SK-N-SH (cell line): ENCODE measurements around the gene RNGTT. TPM values are rescaled to one million over a fixed set of nuclear protein-coding genes. Genes with fewer than 3 reads are reported as not detected.

Source experiments
- CTCF ChIA-PET: fragments of 300-600, 350-600 bp; formaldehyde crosslinking; extraction: SDS; loops from one replicate; lab custom pipeline; 2021; lab: Yijun Ruan, JAX
- POLR2A ChIA-PET: fragments of 350-600 bp; sonication (Branson Sonifier 250); formaldehyde crosslinking; extraction: SDS; loops from one replicate; lab custom pipeline; 2020; ENCODE audit warnings: antibody characterized with exemption, inconsistent platforms; lab: Yijun Ruan, JAX
- DNase-seq: peaks from one replicate; pipeline ENCODE4 v3.0.0; 2012
- H2AFZ ChIP-seq: fragments of 200-600 bp; sonication (generic); 2 replicates; pipeline ENCODE4 v1.8.1; 2016; ENCODE audit warnings: antibody characterized with exemption, mild to moderate bottlenecking, low read depth
- H3F3A ChIP-seq: fragments of 200-600 bp; sonication (generic); replicated peaks from 2 replicates; pipeline ENCODE3; 2016; ENCODE audit warnings: antibody characterized with exemption, mild to moderate bottlenecking; ENCODE audit not compliant: insufficient read depth
- H3K27ac ChIP-seq, 2 experiments: fragments of 200-500 bp in 1 of 2; fragments of 200-600 bp in 1 of 2; sonication (Bioruptor generic) in 1 of 2; sonication (generic), shearing (Covaris generic) in 1 of 2; 2 replicates each; pipeline versions ENCODE4 v1.5.1 to v1.6.1; 2014 to 2016; ENCODE audit warnings: low read depth in 2 of 2, inconsistent platforms in 1 of 2, low read length in 1 of 2, mild to moderate bottlenecking in 1 of 2, mixed read lengths in 1 of 2
- H3K27me3 ChIP-seq: fragments of 200-600 bp; sonication (generic), shearing (Covaris generic); 2 replicates; pipeline ENCODE4 v1.6.1; 2016; ENCODE audit warnings: mixed run types; ENCODE audit not compliant: insufficient read depth
- H3K36me3 ChIP-seq, 2 experiments: fragments of 200-500 bp in 1 of 2; fragments of 200-600 bp in 1 of 2; sonication (Bioruptor generic) in 1 of 2; sonication (generic) in 1 of 2; replicated peaks in 1 of 2; 2 replicates each; pipeline versions ENCODE3 to v1.5.1; 2014 to 2016; ENCODE audit warnings: low read length in 1 of 2, mild to moderate bottlenecking in 1 of 2; ENCODE audit not compliant: insufficient read depth in 2 of 2, control insufficient read depth in 1 of 2
- H3K4me1 ChIP-seq, 2 experiments: fragments of 200-500 bp in 1 of 2; fragments of 200-600 bp in 1 of 2; sonication (Bioruptor generic) in 1 of 2; sonication (generic), shearing (Covaris generic) in 1 of 2; 2 replicates each; pipeline versions ENCODE4 v1.5.1 to v1.6.1; 2014 to 2016; ENCODE audit warnings: low read depth in 1 of 2, low read length in 1 of 2, mixed run types in 1 of 2; ENCODE audit not compliant: insufficient read depth in 2 of 2, control insufficient read depth in 1 of 2
- H3K4me2 ChIP-seq: fragments of 200-600 bp; sonication (generic), shearing (Covaris generic); 2 replicates; pipeline ENCODE4 v1.6.1; 2017; ENCODE audit warnings: mixed run types
- H3K4me3 ChIP-seq, 2 experiments: fragments of 200-500 bp in 1 of 2; fragments of 200-600 bp in 1 of 2; sonication (Bioruptor generic) in 1 of 2; sonication (generic), shearing (Covaris generic) in 1 of 2; 2 replicates each; pipeline versions ENCODE4 v1.5.1 to v1.8.1; 2014 to 2016; ENCODE audit warnings: low read depth in 2 of 2, inconsistent platforms in 1 of 2, low read length in 1 of 2, mild to moderate bottlenecking in 1 of 2, mixed read lengths in 1 of 2, moderate library complexity in 1 of 2
- H3K79me2 ChIP-seq: fragments of 200-600 bp; sonication (generic); 2 replicates; pipeline ENCODE4 v1.8.1; 2017; ENCODE audit warnings: mild to moderate bottlenecking; ENCODE audit not compliant: insufficient read depth
- H3K9ac ChIP-seq: fragments of 200-600 bp; sonication (generic); 2 replicates; pipeline ENCODE4 v1.6.1; 2017; ENCODE audit warnings: mixed run types
- H3K9me2 ChIP-seq: fragments of 200-600 bp; sonication (generic); 2 replicates; pipeline ENCODE4 v1.6.1; 2017; ENCODE audit warnings: mixed run types
- H3K9me3 ChIP-seq: fragments of 200-600 bp; sonication (generic); 2 replicates; pipeline ENCODE4 v1.6.1; 2017; ENCODE audit warnings: mixed run types, mild to moderate bottlenecking, moderate library complexity
- H4K20me1 ChIP-seq: fragments of 200-600 bp; sonication (generic); 2 replicates; pipeline ENCODE4 v1.6.1; 2017; ENCODE audit warnings: mild to moderate bottlenecking, mixed run types; ENCODE audit not compliant: insufficient read depth
- CHD2 ChIP-seq: fragments of 150-350 bp; IDR thresholded peaks from 2 replicates; pipeline ENCODE4 v1.6.1; 2018; ENCODE audit warnings: low read length; ENCODE audit not compliant: partially characterized antibody
- ELF1 ChIP-seq: IDR thresholded peaks from 2 replicates; pipeline ENCODE4 v1.4.0; 2012
- EP300 ChIP-seq, 2 experiments: IDR thresholded peaks; 2 replicates each; pipeline versions ENCODE4 v1.4.0 to v1.6.1; 2012; ENCODE audit warnings: borderline replicate concordance in 1 of 2, low read depth in 1 of 2, low read length in 1 of 2
- FOXJ3 ChIP-seq: sonication (generic); formaldehyde crosslinking; IDR thresholded peaks from 2 replicates; pipeline ENCODE4 v1.5.1; 2020; ENCODE audit warnings: mild to moderate bottlenecking, missing genetic modification reagents
- FOXM1 ChIP-seq: IDR thresholded peaks from 2 replicates; pipeline ENCODE4 v1.4.0; 2012; ENCODE audit warnings: low read depth, mild to moderate bottlenecking
- GABPA ChIP-seq: IDR thresholded peaks from 2 replicates; pipeline ENCODE4 v1.4.0; 2012; ENCODE audit warnings: low read depth, mild to moderate bottlenecking
- GATA2 ChIP-seq: sonication (generic); formaldehyde crosslinking; IDR thresholded peaks from 2 replicates; pipeline ENCODE4 v1.5.0; 2020; ENCODE audit warnings: mild to moderate bottlenecking, missing genetic modification reagents
- MEF2A ChIP-seq: IDR thresholded peaks from 2 replicates; pipeline ENCODE4 v1.4.0; 2012; ENCODE audit warnings: low read depth, borderline replicate concordance
- MXI1 ChIP-seq: IDR thresholded peaks from 2 replicates; pipeline ENCODE4 v1.6.1; 2012; ENCODE audit warnings: mild to moderate bottlenecking, low read depth, low read length, improper control_type of control experiment
- NRF1 ChIP-seq: IDR thresholded peaks from 2 replicates; pipeline ENCODE4 v1.6.1; 2012; ENCODE audit warnings: low read depth, mild to moderate bottlenecking, low read length
- POLR2AphosphoS5 ChIP-seq: IDR thresholded peaks from 2 replicates; pipeline ENCODE4 v1.6.1; 2012; ENCODE audit warnings: low read depth, low read length
- RAD21 ChIP-seq: IDR thresholded peaks from 2 replicates; pipeline ENCODE4 v1.6.1; 2012; ENCODE audit warnings: mild to moderate bottlenecking, low read length
- RCOR1 ChIP-seq: fragments of 150-350 bp; IDR thresholded peaks from 2 replicates; pipeline ENCODE4 v1.6.1; 2017; ENCODE audit warnings: antibody characterized with exemption, low read length
- RFX5 ChIP-seq: IDR thresholded peaks from 2 replicates; pipeline ENCODE4 v1.6.1; 2012; ENCODE audit warnings: mild to moderate bottlenecking, improper control_type of control experiment, low read length
- SMC3 ChIP-seq: IDR thresholded peaks from 2 replicates; pipeline ENCODE4 v1.6.1; 2012; ENCODE audit warnings: low read depth, low read length, improper control_type of control experiment
- TEAD4 ChIP-seq: IDR thresholded peaks from 2 replicates; pipeline ENCODE4 v1.4.0; 2012; ENCODE audit warnings: mild to moderate bottlenecking, borderline replicate concordance; ENCODE audit not compliant: insufficient read depth
- WGBS: methylation state at CpG from one replicate; pipeline ENCODE4 v1.1.6; 2017; ENCODE audit warnings: low lambda C conversion rate; 5-methylcytosine and 5-hydroxymethylcytosine counted together
- polyA plus RNA-seq, 3 experiments: library from polyadenylated mRNA; depleted of rRNA; stranded (reverse); fragments of >200 nt; gene quantifications; 2 replicates each; pipeline ENCODE4 v1.2.3, GENCODE V29; 2012
- TF ChIP-seq, protein P1 (sequence below): fragments of 150-350 bp; IDR thresholded peaks from 2 replicates; pipeline ENCODE4 v1.6.1; 2017; ENCODE audit warnings: antibody characterized with exemption, low read length, low read depth, borderline replicate concordance
- TF ChIP-seq, protein P2 (sequence below): fragments of 150-350 bp; IDR thresholded peaks from 2 replicates; pipeline ENCODE4 v1.6.1; 2016; ENCODE audit warnings: mild to moderate bottlenecking, low read depth, low read length
- TF ChIP-seq, protein P3 (sequence below): fragments of 200-600 bp; sonication (generic); IDR thresholded peaks from 2 replicates; pipeline ENCODE4 v1.6.1; 2017; ENCODE audit warnings: antibody characterized with exemption, mild to moderate bottlenecking, moderate library complexity
- TF ChIP-seq, protein P4 (sequence below): IDR thresholded peaks from 2 replicates; pipeline ENCODE4 v1.4.0; 2012; ENCODE audit warnings: low read depth, borderline replicate concordance

The RNGTT gene
- polyA plus RNA-seq, 1 of the 3 experiments (the other 2 are of a cell fraction): 3.3 TPM

DNA sequence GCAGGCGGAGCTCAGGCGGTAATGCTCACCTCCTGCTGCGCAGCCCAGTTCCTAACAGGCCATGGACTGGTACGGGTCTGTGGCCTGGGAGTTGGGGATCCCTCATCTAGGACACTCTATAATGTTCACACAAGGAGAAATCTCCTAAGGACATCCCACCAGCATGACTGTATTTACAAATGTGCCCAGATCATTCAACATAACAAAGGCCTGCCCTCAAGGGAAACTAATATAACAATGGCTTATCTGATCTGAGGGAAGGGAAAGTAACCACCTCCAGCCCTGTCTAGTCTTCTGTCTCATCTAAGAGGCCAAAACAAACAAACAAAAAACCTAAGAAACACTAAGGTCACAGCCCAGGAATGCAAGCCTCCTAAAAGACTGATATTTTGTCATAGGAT, 232.8 kb downstream of the RNGTT start:
- no peak for DNase-seq

More for the DNA sequence above, 232.8 kb downstream of the RNGTT start:
- TF ChIP-seq SMC3 (no peak), NRF1 (no peak), RAD21 (no peak), FOXJ3 (CRISPR knock-in tag) (no peak), CHD2 (no peak), GABPA (no peak), MXI1 (no peak), EP300 (IDR thresholded peaks at IDR 0.05; ENCODE audit: borderline replicate concordance in 1 of 2, low read depth in 1 of 2, low read length in 1 of 2) (no peak), GATA2 (no peak), FOXM1 (no peak), POLR2AphosphoS5 (no peak), TEAD4 (no peak), ELF1 (no peak), RCOR1 (no peak), RFX5 (no peak), MEF2A (no peak)
- TF ChIP-seq, protein P1, sequence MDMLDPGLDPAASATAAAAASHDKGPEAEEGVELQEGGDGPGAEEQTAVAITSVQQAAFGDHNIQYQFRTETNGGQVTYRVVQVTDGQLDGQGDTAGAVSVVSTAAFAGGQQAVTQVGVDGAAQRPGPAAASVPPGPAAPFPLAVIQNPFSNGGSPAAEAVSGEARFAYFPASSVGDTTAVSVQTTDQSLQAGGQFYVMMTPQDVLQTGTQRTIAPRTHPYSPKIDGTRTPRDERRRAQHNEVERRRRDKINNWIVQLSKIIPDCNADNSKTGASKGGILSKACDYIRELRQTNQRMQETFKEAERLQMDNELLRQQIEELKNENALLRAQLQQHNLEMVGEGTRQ: no peak
- TF ChIP-seq, protein P2, sequence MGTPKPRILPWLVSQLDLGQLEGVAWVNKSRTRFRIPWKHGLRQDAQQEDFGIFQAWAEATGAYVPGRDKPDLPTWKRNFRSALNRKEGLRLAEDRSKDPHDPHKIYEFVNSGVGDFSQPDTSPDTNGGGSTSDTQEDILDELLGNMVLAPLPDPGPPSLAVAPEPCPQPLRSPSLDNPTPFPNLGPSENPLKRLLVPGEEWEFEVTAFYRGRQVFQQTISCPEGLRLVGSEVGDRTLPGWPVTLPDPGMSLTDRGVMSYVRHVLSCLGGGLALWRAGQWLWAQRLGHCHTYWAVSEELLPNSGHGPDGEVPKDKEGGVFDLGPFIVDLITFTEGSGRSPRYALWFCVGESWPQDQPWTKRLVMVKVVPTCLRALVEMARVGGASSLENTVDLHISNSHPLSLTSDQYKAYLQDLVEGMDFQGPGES: no peak
- TF ChIP-seq, protein P3, sequence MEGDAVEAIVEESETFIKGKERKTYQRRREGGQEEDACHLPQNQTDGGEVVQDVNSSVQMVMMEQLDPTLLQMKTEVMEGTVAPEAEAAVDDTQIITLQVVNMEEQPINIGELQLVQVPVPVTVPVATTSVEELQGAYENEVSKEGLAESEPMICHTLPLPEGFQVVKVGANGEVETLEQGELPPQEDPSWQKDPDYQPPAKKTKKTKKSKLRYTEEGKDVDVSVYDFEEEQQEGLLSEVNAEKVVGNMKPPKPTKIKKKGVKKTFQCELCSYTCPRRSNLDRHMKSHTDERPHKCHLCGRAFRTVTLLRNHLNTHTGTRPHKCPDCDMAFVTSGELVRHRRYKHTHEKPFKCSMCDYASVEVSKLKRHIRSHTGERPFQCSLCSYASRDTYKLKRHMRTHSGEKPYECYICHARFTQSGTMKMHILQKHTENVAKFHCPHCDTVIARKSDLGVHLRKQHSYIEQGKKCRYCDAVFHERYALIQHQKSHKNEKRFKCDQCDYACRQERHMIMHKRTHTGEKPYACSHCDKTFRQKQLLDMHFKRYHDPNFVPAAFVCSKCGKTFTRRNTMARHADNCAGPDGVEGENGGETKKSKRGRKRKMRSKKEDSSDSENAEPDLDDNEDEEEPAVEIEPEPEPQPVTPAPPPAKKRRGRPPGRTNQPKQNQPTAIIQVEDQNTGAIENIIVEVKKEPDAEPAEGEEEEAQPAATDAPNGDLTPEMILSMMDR: no peak
- TF ChIP-seq, protein P4, sequence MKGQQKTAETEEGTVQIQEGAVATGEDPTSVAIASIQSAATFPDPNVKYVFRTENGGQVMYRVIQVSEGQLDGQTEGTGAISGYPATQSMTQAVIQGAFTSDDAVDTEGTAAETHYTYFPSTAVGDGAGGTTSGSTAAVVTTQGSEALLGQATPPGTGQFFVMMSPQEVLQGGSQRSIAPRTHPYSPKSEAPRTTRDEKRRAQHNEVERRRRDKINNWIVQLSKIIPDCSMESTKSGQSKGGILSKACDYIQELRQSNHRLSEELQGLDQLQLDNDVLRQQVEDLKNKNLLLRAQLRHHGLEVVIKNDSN: no peak
- ChIA-PET CTCF (interaction anchor here (1.1 kb wide), 1 partner anchor 18 kb away, joined by 4 read pairs; no protein-coding TSS in a partner anchor), POLR2A (no interaction called here)
- no peaks in the 10 kb centered on the region for H3K27me3 ChIP-seq
- no peaks in the 10 kb centered on the region for H3F3A ChIP-seq
- no peak overlapping the region for H3K4me3 ChIP-seq
- H3K9me3 ChIP-seq: no peaks in the 10 kb centered on the region
- H3K79me2 ChIP-seq: no peaks in the 10 kb centered on the region
- H3K27ac ChIP-seq: no peak overlapping the region
- no peaks in the 10 kb centered on the region for H3K4me1 ChIP-seq
- H3K9ac ChIP-seq: no peak overlapping the region
- WGBS: 97% methylated on average over 4 of the region's 4 CpGs
- no peak overlapping the region for H3K4me2 ChIP-seq
- no peaks in the 10 kb centered on the region for H4K20me1 ChIP-seq
- peaks cover 0 to 2% of the 10 kb centered on the region in 2 experiments for H3K36me3 ChIP-seq
- no peaks in the 10 kb centered on the region for H3K9me2 ChIP-seq
- H2AFZ ChIP-seq: no peak overlapping the region
